Thoracic aorta (tissue), 2 donors: ENCODE measurements around the gene TAF12. TPM values are rescaled to one million over a fixed set of nuclear protein-coding genes. Genes with fewer than 3 reads are reported as not detected.
"Not testable (repeated sequence)": the region's sequence is repeated elsewhere in the genome, so short reads cannot be mapped to it uniquely, and the experiment has no call there.

Experiments used
- ATAC-seq: fragments of 150-250 bp; one replicate; pipeline ENCODE4 v1.8.0; 2017; ENCODE audit warnings: low read depth; ENCODE audit not compliant: insufficient number of reproducible peaks, low FRiP score
- DNase-seq: peaks from one replicate; pipeline ENCODE4 v3.0.0-alpha.2; 2020; ENCODE audit warnings: low spot score
- H3K27ac ChIP-seq, 2 donors: fragments of 200-600 bp; sonication (generic); 1 replicate in 1 of 2; 2 replicates in 1 of 2; pipeline ENCODE4 v1.5.1; 2016; ENCODE audit warnings: mild to moderate bottlenecking in 2 of 2, moderate library complexity in 2 of 2
- H3K27me3 ChIP-seq: fragments of 200-600 bp; sonication (generic); replicated peaks from 2 replicates; pipeline ENCODE4 v1.6.0; 2016; ENCODE audit warnings: mild to moderate bottlenecking; ENCODE audit not compliant: insufficient read depth
- H3K36me3 ChIP-seq: fragments of 200-600 bp; sonication (generic); one replicate; pipeline ENCODE4 v1.5.1; 2016
- H3K4me1 ChIP-seq, 2 donors: fragments of 200-600 bp; sonication (generic); 1 replicate in 1 of 2; 2 replicates in 1 of 2; pipeline versions ENCODE4 v1.5.1 to v1.6.0; 2016; ENCODE audit warnings: low read depth in 2 of 2, mild to moderate bottlenecking in 1 of 2; ENCODE audit not compliant: control insufficient read depth in 1 of 2
- H3K4me3 ChIP-seq: fragments of 200-600 bp; sonication (generic); 2 replicates; pipeline ENCODE4 v1.5.1; 2016; ENCODE audit warnings: mild to moderate bottlenecking
- H3K9me3 ChIP-seq: fragments of 200-600 bp; sonication (generic); 2 replicates; pipeline ENCODE4 v1.5.1; 2016
- total RNA-seq, 2 donors: library from RNA; depleted of rRNA; stranded (reverse); fragments of >200 nt; gene quantifications; one replicate each; pipeline versions ENCODE4 v1.1.0 to v1.2.3, GENCODE V29; 2016
- TF ChIP-seq, protein P1 (sequence below): fragments of 200-600 bp; sonication (generic); IDR thresholded peaks from one replicate; pipeline ENCODE4 v1.5.1; 2019; ENCODE audit warnings: antibody characterized with exemption

TAF12 gene
- total RNA-seq, 2 donors from 2014 or later: 11.7 to 17.2 TPM

DNA sequence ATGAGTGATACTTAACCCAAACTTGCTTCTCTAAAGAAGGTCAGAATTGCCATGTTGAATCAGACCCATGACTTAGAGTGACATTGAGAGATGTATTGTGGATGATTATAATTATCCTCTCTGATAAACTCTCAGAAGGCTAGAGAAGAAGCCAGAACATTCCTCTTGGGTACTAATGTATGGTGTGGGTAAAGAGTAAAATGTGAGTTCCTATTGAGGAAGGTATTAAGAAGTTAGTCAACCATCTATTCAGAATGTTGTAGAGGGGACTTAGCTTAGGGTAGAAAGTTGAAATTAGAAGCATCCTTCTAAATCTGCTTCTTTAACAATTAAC is 33.0 kb upstream of the TAF12 start:
- Histone ChIP-seq H3K4me3 (no peak overlapping the region), H3K27ac (no peak overlapping the region), H3K9me3 (no peaks in the 10 kb centered on the region), H3K27me3 (no peaks in the 10 kb centered on the region), H3K4me1 (no peaks in the 10 kb centered on the region), H3K36me3 (no peaks in the 10 kb centered on the region)
- ATAC-seq (no peak), DNase-seq (no peak)
- TF ChIP-seq, protein P1, sequence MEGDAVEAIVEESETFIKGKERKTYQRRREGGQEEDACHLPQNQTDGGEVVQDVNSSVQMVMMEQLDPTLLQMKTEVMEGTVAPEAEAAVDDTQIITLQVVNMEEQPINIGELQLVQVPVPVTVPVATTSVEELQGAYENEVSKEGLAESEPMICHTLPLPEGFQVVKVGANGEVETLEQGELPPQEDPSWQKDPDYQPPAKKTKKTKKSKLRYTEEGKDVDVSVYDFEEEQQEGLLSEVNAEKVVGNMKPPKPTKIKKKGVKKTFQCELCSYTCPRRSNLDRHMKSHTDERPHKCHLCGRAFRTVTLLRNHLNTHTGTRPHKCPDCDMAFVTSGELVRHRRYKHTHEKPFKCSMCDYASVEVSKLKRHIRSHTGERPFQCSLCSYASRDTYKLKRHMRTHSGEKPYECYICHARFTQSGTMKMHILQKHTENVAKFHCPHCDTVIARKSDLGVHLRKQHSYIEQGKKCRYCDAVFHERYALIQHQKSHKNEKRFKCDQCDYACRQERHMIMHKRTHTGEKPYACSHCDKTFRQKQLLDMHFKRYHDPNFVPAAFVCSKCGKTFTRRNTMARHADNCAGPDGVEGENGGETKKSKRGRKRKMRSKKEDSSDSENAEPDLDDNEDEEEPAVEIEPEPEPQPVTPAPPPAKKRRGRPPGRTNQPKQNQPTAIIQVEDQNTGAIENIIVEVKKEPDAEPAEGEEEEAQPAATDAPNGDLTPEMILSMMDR: no peak

- not testable (repeated sequence) for H3K4me1 ChIP-seq, H3K27me3 ChIP-seq, H3K36me3 ChIP-seq, H3K27ac ChIP-seq, ATAC-seq, DNase-seq, H3K4me3 ChIP-seq, H3K9me3 ChIP-seq
These were observed 30.1 kb upstream of the TAF12 start for GRCh38 chr1:28672971-28673370.

GRCh38 chr1:28671254-28671780 is 28.4 kb upstream of the TAF12 start:
- Histone ChIP-seq H3K4me1 (peaks cover 4 to 11% of the 10 kb centered on the region in 2 donors), H3K36me3 (no peaks in the 10 kb centered on the region), H3K4me3 (no peak overlapping the region), H3K27me3 (no peaks in the 10 kb centered on the region), H3K27ac (no peak overlapping the region), H3K9me3 (no peaks in the 10 kb centered on the region)
- ATAC-seq: no peak
- no peak for DNase-seq
- TF ChIP-seq, protein P1: no peak

GRCh38 chr1:28668956-28669723 is 26.3 kb upstream of the TAF12 start:
- TF ChIP-seq, protein P1: no peak
- H3K4me1 ChIP-seq: peaks cover 4 to 11% of the 10 kb centered on the region in 2 donors
- no peaks in the 10 kb centered on the region for H3K9me3 ChIP-seq
- H3K4me3 ChIP-seq: peak overlapping the region; percentile 100
- ATAC-seq (peak; percentile 67), DNase-seq (no peak)
- H3K27me3 ChIP-seq: no peaks in the 10 kb centered on the region
- H3K27ac ChIP-seq: peak overlapping the region; percentile 99 to 100
- no peaks in the 10 kb centered on the region for H3K36me3 ChIP-seq

DNA sequence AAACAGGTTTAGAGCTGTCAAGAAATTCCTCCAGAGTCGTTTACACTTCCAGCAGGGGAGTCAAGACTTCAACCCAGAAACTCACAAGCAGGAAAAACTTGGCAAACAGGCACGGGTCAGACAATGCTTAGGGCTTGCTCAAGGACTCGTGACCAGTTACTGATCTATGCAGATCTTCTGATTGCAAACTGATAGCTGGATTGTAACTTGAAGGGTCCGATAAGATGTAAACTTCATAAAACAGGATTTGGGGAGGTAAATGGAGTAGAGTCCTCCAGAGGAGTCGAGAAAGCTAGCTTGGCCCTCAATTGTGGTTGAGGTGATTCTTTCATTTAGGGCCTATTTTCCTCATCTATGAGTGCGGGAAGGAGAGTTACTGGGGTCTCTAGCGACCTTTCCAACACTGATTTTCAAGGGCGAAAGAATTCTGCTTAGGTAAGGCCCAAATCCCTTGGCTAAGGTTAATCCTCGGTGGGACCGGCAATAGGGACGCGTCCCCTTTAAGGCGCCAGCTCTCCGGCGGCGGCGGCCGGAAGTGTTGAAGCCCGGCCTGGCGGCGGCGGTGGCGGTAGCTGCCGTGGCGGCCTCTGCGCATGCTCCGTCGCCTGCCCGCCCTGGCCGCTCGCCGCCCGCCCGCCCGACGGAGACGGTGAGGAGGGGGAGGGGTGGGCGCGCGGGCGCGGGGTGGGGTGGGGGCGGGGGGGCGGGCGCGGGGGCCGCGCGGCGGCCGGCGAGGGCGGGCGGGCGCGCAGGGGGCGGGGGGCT is 25.5 kb upstream of the TAF12 start, which contains the start of gene GMEB1:
Gene GMEB1 (plus strand): TSS at position 594 of the 765 bp plus-strand sequence. CDS start 14,829 bp downstream, outside the sequence.
- H3K9me3 ChIP-seq: no peaks in the 10 kb centered on the region
- DNase-seq (no peak), ATAC-seq (peak; percentile 71)
- no peaks in the 10 kb centered on the region for H3K27me3 ChIP-seq
- TF ChIP-seq, protein P1: no peak
- H3K4me3 ChIP-seq: peak within 1 kb of the TSS; percentile 100
- H3K36me3 ChIP-seq: no peaks in the 10 kb centered on the region
- peaks cover 4 to 11% of the 10 kb centered on the region in 2 donors for H3K4me1 ChIP-seq
- peak within 1 kb of the TSS; percentile 99 to 100 for H3K27ac ChIP-seq
